Cardiac muscle cell (in vitro differentiated cells and primary cell): ENCODE measurements around the gene RPSA. TPM values are rescaled to one million over a fixed set of nuclear protein-coding genes. Genes with fewer than 3 reads are reported as not detected.
"Not testable (repeated sequence)": the region's sequence is repeated elsewhere in the genome, so short reads cannot be mapped to it uniquely, and the experiment has no call there.

Experiments
- DNase-seq, 2 donors: peaks; one replicate each; pipeline versions ENCODE4 v3.0.0 to v3.0.0-alpha.2; 2010 to 2017; ENCODE audit warnings: low read depth in 1 of 2, low spot score in 1 of 2
- H3K27ac ChIP-seq: fragments of 200-600 bp; sonication (generic); 2 replicates; pipeline ENCODE4 v1.5.1; 2016
- H3K27me3 ChIP-seq: fragments of 200-600 bp; sonication (generic); 2 replicates; pipeline ENCODE4 v1.6.0; 2016; ENCODE audit warnings: control low read depth
- H3K36me3 ChIP-seq: fragments of 200-600 bp; sonication (generic); 2 replicates; pipeline ENCODE4 v1.5.1; 2016; ENCODE audit warnings: control low read depth
- H3K4me1 ChIP-seq: fragments of 200-600 bp; sonication (generic); 2 replicates; pipeline ENCODE4 v1.8.1; 2017; ENCODE audit warnings: low read depth, mild to moderate bottlenecking, mixed run types
- H3K4me3 ChIP-seq: fragments of 200-600 bp; sonication (generic); 2 replicates; pipeline ENCODE4 v1.5.1; 2016; ENCODE audit warnings: mild to moderate bottlenecking
- H3K9me3 ChIP-seq: fragments of 200-600 bp; sonication (generic); 2 replicates; pipeline ENCODE4 v1.5.1; 2017; ENCODE audit warnings: low read depth, mild to moderate bottlenecking, control low read depth
- polyA plus RNA-seq: library from polyadenylated mRNA; unstranded; fragments of >200 nt; fragmentation: Nextera tagmentation; extraction: Ambion mirVana; gene quantifications from 2 replicates; pipeline ENCODE4 v1.2.1, GENCODE V29; 2016
- total RNA-seq: library from RNA; depleted of rRNA; stranded (reverse); fragments of >200 nt; gene quantifications from 2 replicates; pipeline ENCODE4 v1.2.3, GENCODE V29; 2016
- TF ChIP-seq, protein P1 (sequence below): IDR thresholded peaks from 2 replicates; pipeline ENCODE4 v1.5.1; 2012; ENCODE audit warnings: low read depth, mild to moderate bottlenecking, low read length

RPSA gene
- total and polyA plus RNA-seq, 2 experiments from 2014 or later, result 329 to 1,073 TPM

DNA sequence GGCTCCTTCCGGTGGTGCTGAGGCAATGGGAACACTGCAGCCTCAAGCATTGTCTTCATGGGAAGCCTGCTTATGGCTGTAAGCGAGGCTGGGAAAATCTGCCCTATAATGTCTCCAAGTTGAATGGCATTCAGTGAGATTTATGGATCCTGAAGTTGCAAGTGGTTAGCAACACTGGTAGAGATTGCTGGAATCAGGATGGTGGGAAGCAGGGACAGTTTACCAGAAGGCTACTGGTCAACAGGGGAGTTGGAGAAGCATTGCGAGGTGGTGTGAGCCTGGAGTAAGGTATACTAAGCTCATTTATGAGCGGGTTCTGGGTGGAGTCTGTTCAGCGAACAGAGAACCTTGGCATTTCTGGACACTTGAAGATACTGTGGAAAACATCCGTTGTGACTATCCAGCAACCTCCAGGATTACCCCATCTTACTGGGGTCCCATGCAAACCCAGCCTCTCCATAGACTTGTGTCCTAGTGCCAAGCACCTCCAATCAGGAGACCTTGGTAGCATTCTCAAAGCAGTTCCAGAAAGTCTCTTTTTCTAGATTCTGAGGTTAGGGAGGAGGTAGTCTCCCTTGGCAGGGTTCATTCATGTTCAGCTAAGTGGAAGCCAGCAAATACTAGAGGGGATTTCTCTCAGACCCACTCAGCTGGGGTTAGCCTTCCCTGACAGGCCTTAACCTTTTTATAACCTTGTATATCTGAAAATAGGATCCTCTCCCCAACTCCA lies 7.3 kb downstream of the RPSA start:
- TF ChIP-seq, protein P1, sequence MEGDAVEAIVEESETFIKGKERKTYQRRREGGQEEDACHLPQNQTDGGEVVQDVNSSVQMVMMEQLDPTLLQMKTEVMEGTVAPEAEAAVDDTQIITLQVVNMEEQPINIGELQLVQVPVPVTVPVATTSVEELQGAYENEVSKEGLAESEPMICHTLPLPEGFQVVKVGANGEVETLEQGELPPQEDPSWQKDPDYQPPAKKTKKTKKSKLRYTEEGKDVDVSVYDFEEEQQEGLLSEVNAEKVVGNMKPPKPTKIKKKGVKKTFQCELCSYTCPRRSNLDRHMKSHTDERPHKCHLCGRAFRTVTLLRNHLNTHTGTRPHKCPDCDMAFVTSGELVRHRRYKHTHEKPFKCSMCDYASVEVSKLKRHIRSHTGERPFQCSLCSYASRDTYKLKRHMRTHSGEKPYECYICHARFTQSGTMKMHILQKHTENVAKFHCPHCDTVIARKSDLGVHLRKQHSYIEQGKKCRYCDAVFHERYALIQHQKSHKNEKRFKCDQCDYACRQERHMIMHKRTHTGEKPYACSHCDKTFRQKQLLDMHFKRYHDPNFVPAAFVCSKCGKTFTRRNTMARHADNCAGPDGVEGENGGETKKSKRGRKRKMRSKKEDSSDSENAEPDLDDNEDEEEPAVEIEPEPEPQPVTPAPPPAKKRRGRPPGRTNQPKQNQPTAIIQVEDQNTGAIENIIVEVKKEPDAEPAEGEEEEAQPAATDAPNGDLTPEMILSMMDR, result no peak
- no peak overlapping the region for H3K4me3 ChIP-seq
- H3K36me3 ChIP-seq, result peaks cover 44% of the 10 kb centered on the region
- peak in 1 of 2 donors; percentile 45 for DNase-seq
- no peaks in the 10 kb centered on the region for H3K9me3 ChIP-seq
- peak overlapping the region; percentile 41 for H3K27ac ChIP-seq
- H3K4me1 ChIP-seq, result no peaks in the 10 kb centered on the region
- no peaks in the 10 kb centered on the region for H3K27me3 ChIP-seq

DNA sequence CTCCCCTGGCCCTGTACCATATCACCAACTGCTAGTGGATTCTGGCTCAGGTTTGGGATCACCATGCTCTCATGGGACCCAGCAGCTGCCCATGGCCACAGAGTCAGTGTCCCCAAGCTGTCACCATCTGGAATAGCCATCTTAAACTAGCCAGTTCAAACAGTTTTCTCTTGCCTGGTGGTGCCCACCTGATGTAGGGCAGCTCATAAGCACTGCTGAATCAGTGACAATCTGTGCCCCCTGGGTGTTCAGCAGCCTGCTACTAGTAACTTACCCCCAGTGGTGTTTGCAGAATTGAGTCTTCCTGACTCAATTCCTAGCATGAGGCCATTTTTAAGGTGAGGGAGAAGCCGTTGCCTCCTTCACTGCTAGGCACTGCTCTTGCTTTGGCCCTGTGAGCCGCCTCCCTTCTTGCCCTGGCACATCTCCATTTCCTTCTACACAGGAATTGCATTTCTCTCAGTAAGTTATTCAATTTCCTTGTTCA lies 7.9 kb downstream of the RPSA start:
- Histone ChIP-seq H3K4me3 (no peak overlapping the region), H3K27me3 (no peaks in the 10 kb centered on the region), H3K27ac (peak overlapping the region; percentile 41), H3K4me1 (no peaks in the 10 kb centered on the region), H3K36me3 (peaks cover 41% of the 10 kb centered on the region), H3K9me3 (no peaks in the 10 kb centered on the region)
- DNase-seq, result no peak
- TF ChIP-seq, protein P1, result no peak

DNA sequence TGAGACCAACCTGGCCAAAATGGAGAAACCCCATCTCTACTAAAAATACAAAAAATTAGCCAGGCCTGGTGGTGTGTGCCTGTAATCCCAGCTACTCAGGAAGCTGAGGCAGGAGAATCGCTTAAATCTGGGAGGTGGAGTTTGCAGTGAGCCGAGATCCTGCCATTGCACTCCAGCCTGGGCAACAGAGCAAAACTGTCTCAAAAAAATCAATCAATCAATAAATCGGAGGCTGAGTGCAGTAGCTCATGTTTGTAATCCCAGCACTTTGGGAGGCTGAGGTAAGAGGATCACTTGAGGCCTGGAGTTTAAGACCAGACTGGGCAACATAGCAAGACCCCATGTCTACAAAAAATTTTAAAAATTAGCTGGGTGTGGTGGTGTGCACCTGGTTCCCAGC lies 8.8 kb downstream of the RPSA start:
- H3K36me3 ChIP-seq, result peaks cover 32% of the 10 kb centered on the region
- H3K27me3 ChIP-seq, H3K4me3 ChIP-seq, H3K9me3 ChIP-seq, DNase-seq, H3K4me1 ChIP-seq, H3K27ac ChIP-seq: not testable (repeated sequence)

DNA sequence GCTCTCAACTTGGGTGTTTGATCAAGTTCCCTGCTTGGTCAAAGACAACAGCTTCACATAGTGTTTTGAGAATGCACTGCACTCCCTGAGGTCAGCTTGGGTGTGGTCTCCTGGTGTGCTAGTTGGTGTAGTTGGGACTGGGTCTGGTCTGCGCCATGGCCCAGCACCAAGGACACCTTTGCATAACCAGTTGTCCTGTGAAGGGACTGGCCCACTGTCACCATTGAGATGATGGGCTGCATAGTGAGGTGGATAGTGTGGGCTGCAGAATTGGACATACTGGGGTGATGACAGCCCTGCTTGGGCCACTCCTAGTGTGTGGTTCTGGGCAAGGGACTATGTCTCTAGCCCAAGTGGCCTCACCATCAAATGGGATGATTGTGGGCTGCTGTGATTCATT lies 9.5 kb downstream of the RPSA start:
- no peak overlapping the region for H3K4me3 ChIP-seq
- peaks cover 28% of the 10 kb centered on the region for H3K36me3 ChIP-seq
- TF ChIP-seq, protein P1, result no peak
- no peak for DNase-seq
- H3K4me1 ChIP-seq, result no peaks in the 10 kb centered on the region
- H3K27ac ChIP-seq, result no peak overlapping the region
- no peaks in the 10 kb centered on the region for H3K9me3 ChIP-seq
- H3K27me3 ChIP-seq, result no peaks in the 10 kb centered on the region

DNA sequence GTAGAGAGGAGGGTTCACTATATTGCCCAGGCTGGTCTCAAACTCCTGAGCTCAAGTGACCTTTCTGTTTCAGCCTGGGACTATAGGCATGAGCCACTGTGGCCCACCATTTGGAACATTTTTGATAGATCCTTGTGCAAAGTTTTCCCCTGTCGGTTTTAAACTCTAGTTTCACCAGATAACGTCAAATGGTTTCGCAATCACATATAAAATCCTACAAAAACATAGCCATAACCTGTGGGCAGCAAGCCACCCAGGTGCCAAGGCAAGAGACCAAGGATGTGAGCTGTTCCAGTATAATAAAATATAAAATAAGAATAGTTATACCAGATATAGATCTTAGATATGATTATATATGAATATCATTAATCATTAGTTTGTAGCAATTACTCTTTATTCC lies 10.5 kb downstream of the RPSA start:
- H3K4me3 ChIP-seq, H3K4me1 ChIP-seq, DNase-seq, H3K27me3 ChIP-seq, H3K9me3 ChIP-seq, H3K27ac ChIP-seq: not testable (repeated sequence)
- peaks cover 18% of the 10 kb centered on the region for H3K36me3 ChIP-seq

DNA sequence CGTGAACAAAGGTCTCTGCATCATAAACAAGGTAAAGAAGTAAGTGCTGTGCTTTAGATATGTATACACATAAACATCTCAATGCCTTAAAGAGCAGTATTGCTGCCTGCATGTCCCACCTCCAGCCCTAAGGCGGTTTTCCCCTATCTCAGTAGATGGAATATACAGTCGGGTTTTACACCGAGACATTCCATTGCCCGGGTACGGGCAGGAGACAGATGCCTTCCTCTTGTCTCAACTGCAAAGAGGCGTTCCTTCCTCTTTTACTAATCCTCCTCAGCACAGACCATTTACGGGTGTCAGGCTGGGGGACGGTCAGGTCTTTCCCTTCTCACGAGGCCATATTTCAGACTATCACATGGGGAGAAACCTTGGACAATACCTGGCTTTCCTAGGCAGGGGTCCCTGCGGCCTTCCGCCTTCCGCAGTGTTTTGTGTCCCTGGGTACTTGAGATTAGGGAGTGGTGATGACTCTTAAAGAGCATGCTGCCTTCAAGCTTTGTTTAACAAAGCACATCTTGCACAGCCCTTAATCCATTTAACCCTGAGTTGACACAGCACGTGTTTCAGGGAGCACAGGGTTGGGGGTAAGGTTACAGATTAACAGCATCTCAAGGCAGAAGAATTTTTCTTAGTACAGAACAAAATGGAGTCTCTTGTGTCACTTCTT lies 12.2 kb downstream of the RPSA start:
- not testable (repeated sequence) for H3K36me3 ChIP-seq, H3K9me3 ChIP-seq, H3K4me3 ChIP-seq, DNase-seq, H3K4me1 ChIP-seq, H3K27ac ChIP-seq, H3K27me3 ChIP-seq

DNA sequence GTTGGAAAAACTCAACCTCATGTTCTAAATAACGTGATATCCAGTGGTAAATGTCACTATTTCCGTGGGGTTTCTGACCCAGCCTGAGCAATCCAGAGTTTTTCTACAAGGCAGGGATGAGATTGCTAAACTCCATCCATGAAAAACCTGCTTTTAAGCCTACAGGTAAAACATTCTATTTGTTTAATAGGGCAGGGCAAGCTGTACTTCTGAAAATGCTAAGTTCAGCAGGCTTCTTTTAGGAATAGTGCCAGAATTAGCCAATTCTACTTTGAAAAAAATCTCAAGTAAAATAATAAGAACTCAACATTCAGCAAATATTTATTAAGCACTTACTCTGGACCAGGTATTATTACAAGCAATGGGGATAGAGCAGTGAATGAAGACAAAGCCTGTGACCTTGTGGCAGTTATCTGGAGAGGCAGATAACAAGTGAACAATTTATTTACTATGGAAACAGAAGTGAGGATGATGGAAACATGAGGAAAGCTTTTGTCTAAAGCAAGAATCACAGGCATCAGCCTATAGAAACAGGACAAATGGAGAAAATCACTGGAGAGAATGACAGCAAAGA lies 13.3 kb downstream of the RPSA start:
- Histone ChIP-seq H3K9me3 (no peaks in the 10 kb centered on the region), H3K4me3 (no peak overlapping the region), H3K36me3 (no peaks in the 10 kb centered on the region), H3K4me1 (no peaks in the 10 kb centered on the region), H3K27ac (no peak overlapping the region), H3K27me3 (no peaks in the 10 kb centered on the region)
- TF ChIP-seq, protein P1, result no peak
- DNase-seq, result no peak
